Endometrial microvascular endothelial cells (primary cell): Measurements from ENCODE around the gene PRKCE. TPM values are rescaled to one million over a fixed set of nuclear protein-coding genes. Genes with fewer than 3 reads are reported as not detected.

Source experiments
- in situ Hi-C: cut with HindIII; loops from 2 replicates; pipeline ENCODE4 v1.10.0; 2017; ENCODE audit warnings: low sequenced_read_pairs, low pct_unique_long_range_greater_than_20kb; ENCODE audit errors: inconsistent ontology term
- total RNA-seq: library from RNA; depleted of rRNA; stranded (reverse); fragments of >200 nt; gene quantifications from one replicate; pipeline ENCODE4 v1.2.3, GENCODE V29; 2015; ENCODE audit errors: inconsistent ontology term

The PRKCE gene
- 155 TPM for total RNA-seq

GRCh38 chr2:45651415-45652089 is at the start of gene PRKCE:
TSS of gene PRKCE (plus strand) at chr2:45651675.
- in situ Hi-C loops: no loop called here

- in situ Hi-C loops: no loop called here
Measured at GRCh38 chr2:45602624-45603023, 48.9 kb upstream of the PRKCE start.

- in situ Hi-C loops: no loop called here
Measured at GRCh38 chr2:45605116-45605515, 46.4 kb upstream of the PRKCE start.

GRCh38 chr2:45606796-45607195 is 44.7 kb upstream of the PRKCE start:
- in situ Hi-C loops: no loop called here

- in situ Hi-C loops: no loop called here
Measured at GRCh38 chr2:45607701-45608100, 43.8 kb upstream of the PRKCE start.

- in situ Hi-C loops: no loop called here
Measured at GRCh38 chr2:45610281-45611019, 41.0 kb upstream of the PRKCE start.

- in situ Hi-C loops: no loop called here
Measured at GRCh38 chr2:45611020-45611859, 40.2 kb upstream of the PRKCE start, which contains the start of gene SRBD1. TSS of gene SRBD1 (minus strand) at chr2:45611267. CDS start at chr2:45605441, 5,826 bp downstream.

GRCh38 chr2:45612285-45612684 is 39.2 kb upstream of the PRKCE start:
- in situ Hi-C loops: no loop called here

- in situ Hi-C loops: no loop called here
Measured at GRCh38 chr2:45612731-45613130, 38.7 kb upstream of the PRKCE start.

- in situ Hi-C loops: no loop called here
Measured at GRCh38 chr2:45614330-45614729, 37.1 kb upstream of the PRKCE start.

GRCh38 chr2:45614871-45615415 is 36.5 kb upstream of the PRKCE start:
- in situ Hi-C loops: no loop called here

GRCh38 chr2:45616658-45617411 is 34.6 kb upstream of the PRKCE start:
- in situ Hi-C loops: no loop called here

- in situ Hi-C loops: no loop called here
Measured at GRCh38 chr2:45617496-45617895, 34.0 kb upstream of the PRKCE start.

- in situ Hi-C loops: no loop called here
Measured at GRCh38 chr2:45622336-45623075, 29.0 kb upstream of the PRKCE start.

- in situ Hi-C loops: no loop called here
Measured at GRCh38 chr2:45623098-45623497, 28.4 kb upstream of the PRKCE start.

GRCh38 chr2:45625824-45626223 is 25.7 kb upstream of the PRKCE start:
- in situ Hi-C loops: loop anchor here (25.0 kb wide), 1 partner anchor 311 kb away; no protein-coding TSS in a partner anchor

- in situ Hi-C loops: loop anchor here (25.0 kb wide), 1 partner anchor 311 kb away; no protein-coding TSS in a partner anchor
Measured at GRCh38 chr2:45626387-45627221, 24.9 kb upstream of the PRKCE start.
